HuH-7.5 (cell line): Measurements from ENCODE around the gene RPUSD2.

Source experiments
- DNase-seq: peaks from one replicate; pipeline ENCODE4 v3.0.0; 2011; ENCODE audit warnings: low spot score

Gene RPUSD2

DNA sequence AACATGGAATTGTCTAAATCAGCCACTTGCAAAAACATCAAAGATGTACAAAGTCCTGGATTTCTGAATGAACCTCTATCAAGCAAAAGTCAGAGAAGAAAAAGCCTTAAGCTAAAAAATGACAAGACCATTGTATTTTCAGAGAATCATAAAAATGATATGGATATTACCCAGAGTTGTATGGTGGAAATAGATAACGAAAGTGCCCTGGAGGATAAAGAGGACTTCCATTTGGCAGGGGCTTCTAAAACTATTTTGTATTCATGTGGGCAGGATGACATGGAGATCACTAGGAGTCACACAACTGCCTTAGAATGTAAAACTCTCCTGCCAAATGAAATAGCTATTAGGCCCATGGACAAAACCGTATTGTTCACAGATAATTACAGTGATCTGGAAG, 54.3 kb downstream of the RPUSD2 start:
- no peak for DNase-seq
